HCT116 (cell line): ENCODE data around the gene MAP4K2.

ENCODE experiments used
- ATF3 ChIP-seq: IDR thresholded peaks from 2 replicates; pipeline ENCODE4 v1.6.1; 2012
- CTCF ChIP-seq, 3 experiments: fragments of 200-600 bp in 1 of 3; sonication (generic) in 1 of 3; IDR thresholded peaks in 2 of 3; conservative IDR thresholded peaks in 1 of 3; 2 replicates each; pipeline ENCODE4 v1.5.1; 2012 to 2017; ENCODE audit warnings: low read depth in 2 of 3, low read length in 2 of 3, antibody characterized with exemption in 1 of 3, borderline replicate concordance in 1 of 3, control low read depth in 1 of 3, mild to moderate bottlenecking in 1 of 3, mixed read lengths in 1 of 3, mixed run types in 1 of 3, moderate library complexity in 1 of 3; ENCODE audit not compliant: insufficient read depth in 1 of 3
- EZH2 ChIP-seq: fragments of 200-600 bp; sonication (generic); IDR thresholded peaks from 2 replicates; pipeline ENCODE4 v1.6.1; 2017; ENCODE audit warnings: antibody characterized with exemption, mixed run types
- POLR2A ChIP-seq: IDR thresholded peaks from 2 replicates; pipeline ENCODE4 v1.7.0; 2011; ENCODE audit warnings: borderline replicate concordance; ENCODE audit not compliant: insufficient read depth, insufficient read length; ENCODE audit errors: extremely low read depth
- POLR2AphosphoS5 ChIP-seq: IDR thresholded peaks from 2 replicates; pipeline ENCODE4 v1.6.1; 2011; ENCODE audit warnings: mild to moderate bottlenecking, low read depth, low read length, moderate library complexity
- YY1 ChIP-seq: IDR thresholded peaks from 2 replicates; pipeline ENCODE4 v1.6.1; 2011; ENCODE audit warnings: low read length, low read depth, moderate library complexity, mild to moderate bottlenecking; ENCODE audit not compliant: insufficient replicate concordance; ENCODE audit errors: extremely low read depth
- ZBTB33 ChIP-seq: IDR thresholded peaks from 2 replicates; pipeline ENCODE4 v1.6.1; 2011; ENCODE audit warnings: mild to moderate bottlenecking, low read length, moderate library complexity; ENCODE audit not compliant: insufficient replicate concordance; ENCODE audit errors: extremely low read depth

GRCh38 chr11:64844330-64845128 is 41.5 kb upstream of the MAP4K2 start, which contains the start of gene CDC42BPG:
- peak in 2 of 3 experiments; percentile 56 to 67; a peak in 4 of 6 replicates for TF ChIP-seq CTCF (IDR thresholded peaks at IDR 0.05 in 2 of 3, conservative IDR thresholded peaks at IDR 0.05 in 1 of 3; ENCODE audit: borderline replicate concordance in 1 of 3, insufficient read depth in 1 of 3, low read depth in 2 of 3, low read length in 2 of 3)
- TF ChIP-seq POLR2AphosphoS5, result peak; percentile 51
- no peak for TF ChIP-seq POLR2A
- no peak for TF ChIP-seq ATF3
- TF ChIP-seq ZBTB33, result no peak
- TF ChIP-seq YY1, result no peak
- TF ChIP-seq EZH2, result no peak
